Stomach smooth muscle (tissue), 2 donors: ENCODE measurements around the gene MDN1.
"Not testable (repeated sequence)": the region's sequence is repeated elsewhere in the genome, so short reads cannot be mapped to it uniquely, and the experiment has no call there.

ENCODE experiments used
- H3K27ac ChIP-seq: one replicate; pipeline ENCODE4 v1.7.0; 2013; ENCODE audit warnings: mild to moderate bottlenecking, low read length, inconsistent platforms
- H3K27me3 ChIP-seq, 2 donors: one replicate each; pipeline ENCODE4 v1.7.0; 2013; ENCODE audit warnings: low read length in 2 of 2; ENCODE audit not compliant: insufficient read depth in 2 of 2, control insufficient read depth in 1 of 2
- H3K36me3 ChIP-seq, 2 donors: one replicate each; pipeline ENCODE4 v1.7.0; 2013; ENCODE audit warnings: low read length in 2 of 2; ENCODE audit not compliant: control insufficient read depth in 2 of 2, insufficient read depth in 2 of 2
- H3K4me1 ChIP-seq: one replicate; pipeline ENCODE4 v1.7.0; 2013; ENCODE audit warnings: low read length; ENCODE audit not compliant: control insufficient read depth, insufficient read depth
- H3K4me3 ChIP-seq, 2 donors: one replicate each; pipeline ENCODE4 v1.7.0; 2013; ENCODE audit warnings: low read length in 2 of 2
- H3K9ac ChIP-seq, 2 donors: one replicate each; pipeline ENCODE4 v1.7.0; 2013; ENCODE audit warnings: low read length in 2 of 2, mild to moderate bottlenecking in 1 of 2
- H3K9me3 ChIP-seq, 2 donors: one replicate each; pipeline ENCODE4 v1.7.0; 2013; ENCODE audit warnings: low read length in 2 of 2; ENCODE audit not compliant: control insufficient read depth in 2 of 2
- donor health status: healthy.
- donor health status: Pancreatic carcinoma.

The MDN1 gene

GRCh38 chr6:89836639-89837222 lies 17.1 kb upstream of the MDN1 start:
- H3K27ac ChIP-seq = no peak overlapping the region
- no peaks in the 10 kb centered on the region for H3K27me3 ChIP-seq
- peaks cover 6 to 7% of the 10 kb centered on the region in 2 donors for H3K36me3 ChIP-seq
- H3K9ac ChIP-seq = no peak overlapping the region
- no peak overlapping the region for H3K4me3 ChIP-seq
- H3K9me3 ChIP-seq = no peaks in the 10 kb centered on the region
- H3K4me1 ChIP-seq = no peaks in the 10 kb centered on the region

DNA sequence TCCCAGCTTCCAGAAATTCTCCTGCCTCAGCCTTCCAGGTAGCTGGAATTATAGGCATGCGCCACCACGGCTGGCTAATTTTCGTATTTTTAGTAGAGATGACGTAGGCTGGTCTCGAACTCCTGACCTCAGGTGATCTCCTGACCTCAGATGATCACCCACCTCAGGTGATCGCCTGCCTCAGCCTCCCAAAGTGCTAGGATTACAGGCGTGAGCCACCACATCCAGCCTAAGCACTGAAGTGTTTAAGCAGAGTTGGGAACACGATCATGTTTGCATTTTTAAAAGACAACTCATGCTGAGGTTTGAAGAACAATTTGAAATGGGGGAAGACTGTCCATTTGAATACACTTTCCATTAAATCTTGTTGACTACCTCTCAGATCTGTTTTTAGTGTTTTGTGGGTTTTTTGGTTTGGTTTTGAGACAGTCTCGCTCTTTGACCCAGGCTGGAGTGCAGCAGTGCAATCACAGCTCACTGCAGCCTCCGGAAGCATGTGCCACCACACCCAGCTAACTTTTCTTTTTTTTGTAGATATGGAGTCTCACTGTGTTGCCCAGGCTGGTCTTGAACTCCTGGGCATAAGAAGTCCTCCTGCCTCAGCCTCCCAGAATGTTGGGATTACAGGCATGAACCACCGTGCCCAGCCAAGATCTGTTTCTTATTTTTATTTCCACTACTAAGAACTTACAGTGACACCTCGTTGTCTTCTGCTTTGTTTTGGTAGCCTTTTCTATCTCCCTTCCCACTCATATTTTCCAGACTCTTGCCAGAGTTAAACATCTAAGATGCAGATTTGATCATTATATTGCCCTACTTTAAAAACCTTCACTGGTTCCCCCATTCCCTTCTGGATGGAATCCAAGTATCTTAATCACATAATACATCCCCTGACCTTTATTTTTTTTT lies 15.5 kb upstream of the MDN1 start:
- Histone ChIP-seq H3K36me3 (peaks cover 3 to 5% of the 10 kb centered on the region in 2 donors), H3K27me3 (no peaks in the 10 kb centered on the region)

DNA sequence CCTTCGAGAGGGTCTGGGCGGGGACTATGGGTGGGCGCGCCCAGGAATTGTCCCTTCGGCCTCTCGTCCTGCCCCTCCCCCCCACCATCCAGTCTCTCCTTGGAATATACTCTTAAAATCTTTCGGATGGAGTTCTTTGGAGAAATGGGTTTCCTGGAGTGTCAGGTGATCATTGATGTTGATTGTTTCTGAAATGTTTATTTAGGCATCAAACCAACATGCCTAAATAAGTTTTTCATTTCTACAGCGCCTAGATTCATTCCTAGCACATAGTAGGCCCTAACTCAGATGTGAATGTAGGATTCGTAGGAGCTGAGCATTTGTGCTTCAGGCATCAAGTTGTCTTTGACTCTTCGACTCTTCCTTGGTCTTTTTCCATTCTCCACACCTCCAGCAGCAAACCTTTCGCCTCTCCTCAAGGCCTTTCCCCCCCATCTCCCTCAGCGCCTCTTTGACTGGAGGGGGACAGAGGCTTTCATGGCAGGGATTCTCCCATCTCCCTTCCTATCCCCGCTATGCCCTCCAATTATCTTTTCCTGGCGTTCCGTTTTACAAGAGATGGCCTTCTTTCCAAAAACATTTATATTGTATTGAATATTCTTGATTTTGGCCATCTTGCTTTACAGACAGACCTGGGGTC lies 10.7 kb upstream of the MDN1 start:
- Histone ChIP-seq H3K9ac (peak overlapping the region; percentile 79 to 84), H3K4me3 (peak overlapping the region; percentile 79 to 98), H3K27ac (peak overlapping the region; percentile 46), H3K4me1 (peaks cover 12% of the 10 kb centered on the region), H3K36me3 (peaks cover 3% of the 10 kb centered on the region in 2 donors), H3K9me3 (no peaks in the 10 kb centered on the region), H3K27me3 (no peaks in the 10 kb centered on the region)

More for the DNA sequence above, 15.5 kb upstream of the MDN1 start:
- Histone ChIP-seq H3K4me1 (peaks cover 7% of the 10 kb centered on the region), H3K27ac (no peak overlapping the region), H3K9ac (no peak overlapping the region), H3K4me3 (no peak overlapping the region), H3K9me3 (no peaks in the 10 kb centered on the region)

DNA sequence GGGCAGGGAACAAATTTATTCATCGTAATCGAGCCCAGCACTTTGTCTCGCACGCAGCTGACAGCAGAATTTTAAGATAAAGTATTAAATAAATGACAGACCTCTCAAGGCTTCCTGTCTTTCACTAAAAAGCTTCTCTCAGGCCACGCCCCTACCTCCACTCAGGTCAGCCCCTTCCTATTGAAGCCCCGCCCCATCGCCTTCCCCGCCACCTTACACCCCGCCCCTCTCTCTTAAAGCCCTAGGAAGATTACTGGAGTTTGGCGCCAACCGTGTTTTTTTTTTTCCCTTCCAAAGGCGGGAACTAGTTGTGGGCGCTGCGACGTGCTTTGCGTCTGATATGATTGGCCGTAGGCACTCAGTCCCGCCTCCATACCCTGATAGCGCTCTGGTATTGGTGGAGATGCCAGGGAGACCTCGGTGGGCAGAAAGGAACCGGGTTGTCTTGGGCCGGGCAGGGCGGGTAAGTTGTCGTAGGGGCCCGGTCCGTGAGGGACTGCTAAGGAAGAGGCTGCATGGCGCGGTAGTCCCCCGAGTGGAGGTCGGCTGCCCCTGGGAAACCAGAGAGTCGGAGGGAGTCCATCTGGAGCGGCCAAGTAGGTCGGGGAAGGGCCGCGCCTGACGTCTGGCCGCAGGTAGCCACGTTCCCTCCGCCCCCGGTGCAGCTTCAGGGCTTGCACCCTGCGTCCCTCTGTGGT lies 10.0 kb upstream of the MDN1 start, which contains the start of gene CASP8AP2:
CASP8AP2 (plus strand) TSS at position 409 of the 698 bp plus-strand sequence.
- Histone ChIP-seq H3K9me3 (no peaks in the 10 kb centered on the region), H3K4me3 (peak within 1 kb of the TSS; percentile 79 to 98), H3K4me1 (peaks cover 12% of the 10 kb centered on the region), H3K36me3 (peaks cover 3% of the 10 kb centered on the region in 2 donors), H3K27me3 (no peaks in the 10 kb centered on the region), H3K27ac (peak within 1 kb of the TSS; percentile 49), H3K9ac (peak within 1 kb of the TSS; percentile 79 to 84)

GRCh38 chr6:89828988-89829471 lies 9.4 kb upstream of the MDN1 start:
- peak overlapping the region; percentile 78 to 81 for H3K9ac ChIP-seq
- H3K4me3 ChIP-seq = peak overlapping the region; percentile 79 to 98
- peaks cover 12% of the 10 kb centered on the region for H3K4me1 ChIP-seq
- H3K36me3 ChIP-seq = peaks cover 3% of the 10 kb centered on the region in 2 donors
- peak overlapping the region; percentile 49 for H3K27ac ChIP-seq
- H3K9me3 ChIP-seq = no peaks in the 10 kb centered on the region
- no peaks in the 10 kb centered on the region for H3K27me3 ChIP-seq

DNA sequence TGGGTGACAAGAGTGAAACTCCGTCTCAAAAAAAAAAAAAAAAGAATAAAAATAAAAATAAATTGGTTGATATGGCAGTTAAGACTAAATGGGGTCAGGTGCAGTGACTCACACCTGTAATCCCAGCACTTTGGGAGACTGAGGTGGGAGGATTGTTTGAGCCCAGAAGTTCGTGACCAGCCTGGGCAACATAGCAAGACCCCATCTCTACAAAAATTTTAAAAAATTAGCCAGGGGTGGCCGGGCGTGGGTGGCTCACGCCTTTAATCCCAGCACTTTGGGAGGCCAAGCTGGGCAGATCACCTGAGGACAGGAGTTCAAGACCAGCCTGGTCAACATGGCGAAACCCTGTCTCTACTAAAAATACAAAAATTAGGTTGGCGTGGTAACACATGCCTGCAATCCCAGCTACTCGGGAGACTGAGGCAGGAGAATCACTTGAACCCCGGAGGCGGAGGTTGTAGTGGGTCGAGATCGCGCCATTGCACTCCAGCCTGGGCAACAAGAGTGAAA lies 8.9 kb upstream of the MDN1 start:
- H3K27ac ChIP-seq = peak overlapping the region; percentile 49

GRCh38 chr6:89826029-89826528 lies 6.5 kb upstream of the MDN1 start:
- H3K9me3 ChIP-seq = no peaks in the 10 kb centered on the region
- peaks cover 12% of the 10 kb centered on the region for H3K4me1 ChIP-seq
- no peak overlapping the region for H3K4me3 ChIP-seq
- H3K27ac ChIP-seq = no peak overlapping the region
- no peaks in the 10 kb centered on the region for H3K36me3 ChIP-seq
- no peaks in the 10 kb centered on the region for H3K27me3 ChIP-seq
- H3K9ac ChIP-seq = no peak overlapping the region

More for the DNA sequence above, 8.9 kb upstream of the MDN1 start:
- peaks cover 12% of the 10 kb centered on the region for H3K4me1 ChIP-seq
- H3K36me3 ChIP-seq, H3K27me3 ChIP-seq, H3K9me3 ChIP-seq: not testable (repeated sequence)
- peak overlapping the region; percentile 79 to 98 for H3K4me3 ChIP-seq
- peak overlapping the region; percentile 78 to 81 for H3K9ac ChIP-seq

DNA sequence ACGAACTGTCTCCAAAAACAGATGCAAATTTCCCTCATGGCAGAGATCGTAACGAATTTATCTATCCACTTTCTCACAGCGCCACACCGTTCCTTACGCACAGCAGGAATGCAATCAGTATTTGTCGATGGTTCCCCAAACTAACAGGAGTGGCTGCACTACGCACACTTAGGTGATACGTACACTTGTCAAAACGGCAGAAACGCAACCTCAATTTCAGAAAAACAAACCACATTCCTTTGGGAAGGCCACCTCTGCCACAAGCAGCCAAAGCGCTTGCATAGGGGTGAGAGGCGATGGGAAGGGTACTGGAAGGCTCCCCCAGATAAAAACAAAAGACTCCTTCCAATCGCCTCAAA lies 638 bp downstream of the MDN1 start:
- Histone ChIP-seq H3K36me3 (no peaks in the 10 kb centered on the region), H3K4me1 (peaks cover 16% of the 10 kb centered on the region), H3K27ac (peak overlapping the region; percentile 73), H3K4me3 (peak overlapping the region; percentile 86 to 98), H3K9ac (peak overlapping the region; percentile 88 to 91), H3K27me3 (no peaks in the 10 kb centered on the region), H3K9me3 (no peaks in the 10 kb centered on the region)

GRCh38 chr6:89817481-89817880 lies 2.1 kb downstream of the MDN1 start:
- H3K36me3 ChIP-seq = no peaks in the 10 kb centered on the region
- H3K27ac ChIP-seq = no peak overlapping the region
- no peaks in the 10 kb centered on the region for H3K27me3 ChIP-seq
- no peak overlapping the region for H3K9ac ChIP-seq
- no peak overlapping the region for H3K4me3 ChIP-seq
- H3K4me1 ChIP-seq = peaks cover 16% of the 10 kb centered on the region
- no peaks in the 10 kb centered on the region for H3K9me3 ChIP-seq

DNA sequence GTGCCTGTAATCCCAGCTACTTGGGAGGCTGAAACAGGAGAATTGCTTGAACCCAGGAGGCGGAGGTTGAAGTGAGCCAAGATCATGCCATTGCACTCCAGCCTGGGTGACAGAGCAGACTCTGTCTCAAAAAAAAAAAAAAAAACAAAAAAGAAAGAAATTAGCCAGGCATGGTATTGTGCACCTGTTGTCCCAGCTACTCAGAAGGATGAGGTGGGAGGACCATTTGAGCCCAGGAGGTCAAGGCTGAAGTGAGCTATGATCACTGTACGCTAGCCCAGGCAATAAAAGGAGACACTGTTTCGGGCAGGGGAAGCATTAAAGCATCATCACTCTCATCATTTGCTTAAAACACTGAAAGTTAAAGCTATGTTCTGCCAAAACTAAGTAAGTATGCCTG lies 6.2 kb downstream of the MDN1 start:
- not testable (repeated sequence) for H3K9me3 ChIP-seq, H3K36me3 ChIP-seq, H3K27me3 ChIP-seq, H3K9ac ChIP-seq, H3K4me1 ChIP-seq, H3K27ac ChIP-seq, H3K4me3 ChIP-seq
